ENCODE data around the gene MAP1S.
"Not testable (repeated sequence)": the region's sequence is repeated elsewhere in the genome, so short reads cannot be mapped to it uniquely, and the experiment has no call there.

Gene MAP1S

GRCh38 chr19:17775245-17775927 lies 56.1 kb downstream of the MAP1S start:
- H3K4me3 ChIP-seq (replicated peaks; ENCODE audit: insufficient read depth, low read length), result no peak overlapping the region
- H3K27me3 ChIP-seq (ENCODE audit: insufficient read depth, poor library complexity, severe bottlenecking), result no peaks in the 10 kb centered on the region
- no peak overlapping the region for H3K27ac ChIP-seq (replicated peaks)
- TF ChIP-seq POLR2AphosphoS5 (IDR thresholded peaks at IDR 0.05; ENCODE audit: low read depth) (no peak), CTCF (IDR thresholded peaks at IDR 0.05; ENCODE audit: insufficient read depth, low read length) (peak; percentile 79), REST (IDR thresholded peaks at IDR 0.05; ENCODE audit: insufficient replicate concordance, low read depth) (no peak)
- DNase-seq (ENCODE audit: low read depth in 1 of 2, low spot score in 1 of 2), result peak in 1 of 2 experiments; percentile 46

GRCh38 chr19:17775991-17776803 lies 56.9 kb downstream of the MAP1S start:
- Histone ChIP-seq H3K27me3 (ENCODE audit: insufficient read depth, poor library complexity, severe bottlenecking) (no peaks in the 10 kb centered on the region), H3K27ac (replicated peaks) (no peak overlapping the region), H3K4me3 (replicated peaks; ENCODE audit: insufficient read depth, low read length) (no peak overlapping the region)
- DNase-seq (ENCODE audit: low read depth in 1 of 2, low spot score in 1 of 2), result no peak
- TF ChIP-seq CTCF (IDR thresholded peaks at IDR 0.05; ENCODE audit: insufficient read depth, low read length) (no peak), REST (IDR thresholded peaks at IDR 0.05; ENCODE audit: insufficient replicate concordance, low read depth) (no peak)

GRCh38 chr19:17777840-17778239 lies 58.6 kb downstream of the MAP1S start:
- not testable (repeated sequence) for H3K4me3 ChIP-seq (replicated peaks; ENCODE audit: insufficient read depth, low read length); DNase-seq (ENCODE audit: low read depth in 1 of 2, low spot score in 1 of 2); H3K27me3 ChIP-seq (ENCODE audit: insufficient read depth, poor library complexity, severe bottlenecking); H3K27ac ChIP-seq (replicated peaks)
- 0 out of 2 replicates have a peak, but pooled peaks have one; percentile 11 for TF ChIP-seq POLR2AphosphoS5 (IDR thresholded peaks at IDR 0.05; ENCODE audit: low read depth)

- no peak for TF ChIP-seq SPI1 (IDR thresholded peaks at IDR 0.05; ENCODE audit: borderline replicate concordance, low read depth)
- 0 out of 2 replicates have a peak, but pooled peaks have one; percentile 9 for TF ChIP-seq POLR2AphosphoS5 (IDR thresholded peaks at IDR 0.05; ENCODE audit: low read depth)
- H3K27ac ChIP-seq (replicated peaks), result no peak overlapping the region
- no peak overlapping the region for H3K4me3 ChIP-seq (replicated peaks; ENCODE audit: insufficient read depth, low read length)
- peak in 1 of 2 experiments; percentile 64 for DNase-seq (ENCODE audit: low read depth in 1 of 2, low spot score in 1 of 2)
- H3K27me3 ChIP-seq (ENCODE audit: insufficient read depth, poor library complexity, severe bottlenecking), result no peaks in the 10 kb centered on the region
Observed at GRCh38 chr19:17778251-17778967, 59.1 kb downstream of the MAP1S start.

All from HL-60 (cell line).